Osteoblast (primary cell): ENCODE measurements around the gene BTG3. TPM values are rescaled to one million over a fixed set of nuclear protein-coding genes. Genes with fewer than 3 reads are reported as not detected.

Experiments used
- DNase-seq: peaks from one replicate; pipeline ENCODE4 v3.0.0; 2011; ENCODE audit warnings: low spot score, mixed read lengths; ENCODE audit not compliant: insufficient read length; ENCODE audit errors: missing footprints
- H2AFZ ChIP-seq: 2 replicates; pipeline ENCODE4 v1.6.0; 2011; ENCODE audit warnings: mild to moderate bottlenecking, low read length
- H3K27ac ChIP-seq: 2 replicates; pipeline ENCODE4 v1.5.1; 2011; ENCODE audit warnings: mild to moderate bottlenecking, low read depth, low read length, moderate library complexity
- H3K27me3 ChIP-seq: 2 replicates; pipeline ENCODE4 v1.6.0; 2012; ENCODE audit warnings: mild to moderate bottlenecking, control low read depth, inconsistent platforms, low read length, moderate library complexity; ENCODE audit not compliant: insufficient read depth
- H3K36me3 ChIP-seq: 2 replicates; pipeline ENCODE4 v1.5.1; 2011; ENCODE audit warnings: mild to moderate bottlenecking, low read length, control low read depth, moderate library complexity; ENCODE audit not compliant: insufficient read depth
- H3K4me1 ChIP-seq: 2 replicates; pipeline ENCODE4 v1.5.1; 2011; ENCODE audit warnings: mild to moderate bottlenecking, low read length, control low read depth, moderate library complexity; ENCODE audit not compliant: insufficient read depth
- H3K4me2 ChIP-seq: 2 replicates; pipeline ENCODE4 v1.6.0; 2011; ENCODE audit warnings: mild to moderate bottlenecking, low read length; ENCODE audit not compliant: insufficient read depth
- H3K4me3 ChIP-seq: fragments of 200-600 bp; sonication (generic); 3 replicates; pipeline ENCODE4 v1.5.1; 2012; ENCODE audit warnings: mild to moderate bottlenecking, low read length, inconsistent platforms; ENCODE audit not compliant: insufficient read depth
- H3K79me2 ChIP-seq: 2 replicates; pipeline ENCODE4 v1.6.0; 2012; ENCODE audit warnings: mild to moderate bottlenecking, low read length, control low read depth, inconsistent platforms; ENCODE audit not compliant: insufficient read depth
- H3K9me3 ChIP-seq: 2 replicates; pipeline ENCODE4 v1.5.1; 2011; ENCODE audit warnings: low read depth, low read length, control low read depth
- H4K20me1 ChIP-seq: 2 replicates; pipeline ENCODE4 v1.6.0; 2012; ENCODE audit warnings: mild to moderate bottlenecking, low read length, control low read depth; ENCODE audit not compliant: insufficient read depth
- CTCF ChIP-seq: IDR thresholded peaks from 2 replicates; pipeline ENCODE4 v1.5.1; 2011; ENCODE audit warnings: mild to moderate bottlenecking, low read depth, low read length, moderate library complexity; ENCODE audit errors: extremely low read depth
- total RNA-seq: library from RNA; depleted of rRNA; stranded (reverse); fragments of >200 nt; gene quantifications from 2 replicates; pipeline ENCODE4 v1.2.3, GENCODE V29; 2012

BTG3 gene
- total RNA-seq, 1 donor = 22.4 TPM

DNA sequence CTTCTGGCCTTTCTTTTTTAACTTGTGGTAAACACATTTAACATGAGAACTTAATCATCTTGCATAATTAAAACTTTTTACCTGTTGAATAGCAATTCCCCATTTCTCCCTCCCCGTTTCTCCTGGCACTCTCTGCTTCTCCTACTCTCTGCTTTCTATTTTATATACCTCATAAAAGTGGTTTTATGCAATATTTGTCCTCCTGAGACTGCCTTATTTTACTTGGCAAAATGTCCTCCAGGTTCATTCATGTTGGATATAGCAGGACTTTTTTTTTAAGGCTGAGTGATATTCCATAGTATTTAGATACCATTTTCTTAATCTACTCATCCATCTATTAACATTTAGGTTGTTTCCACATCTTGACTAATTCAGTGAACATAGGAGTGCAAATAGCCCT is 35.0 kb downstream of the BTG3 start:
- H3K79me2 ChIP-seq = no peaks in the 10 kb centered on the region
- no peak overlapping the region for H3K4me3 ChIP-seq
- TF ChIP-seq CTCF = no peak
- peaks cover 4% of the 10 kb centered on the region for H3K27me3 ChIP-seq
- H3K27ac ChIP-seq = no peak overlapping the region
- H3K36me3 ChIP-seq = no peaks in the 10 kb centered on the region
- no peak overlapping the region for H2AFZ ChIP-seq
- no peak for DNase-seq
- H3K9me3 ChIP-seq = no peaks in the 10 kb centered on the region
- no peaks in the 10 kb centered on the region for H4K20me1 ChIP-seq
- no peak overlapping the region for H3K4me2 ChIP-seq
- no peaks in the 10 kb centered on the region for H3K4me1 ChIP-seq

DNA sequence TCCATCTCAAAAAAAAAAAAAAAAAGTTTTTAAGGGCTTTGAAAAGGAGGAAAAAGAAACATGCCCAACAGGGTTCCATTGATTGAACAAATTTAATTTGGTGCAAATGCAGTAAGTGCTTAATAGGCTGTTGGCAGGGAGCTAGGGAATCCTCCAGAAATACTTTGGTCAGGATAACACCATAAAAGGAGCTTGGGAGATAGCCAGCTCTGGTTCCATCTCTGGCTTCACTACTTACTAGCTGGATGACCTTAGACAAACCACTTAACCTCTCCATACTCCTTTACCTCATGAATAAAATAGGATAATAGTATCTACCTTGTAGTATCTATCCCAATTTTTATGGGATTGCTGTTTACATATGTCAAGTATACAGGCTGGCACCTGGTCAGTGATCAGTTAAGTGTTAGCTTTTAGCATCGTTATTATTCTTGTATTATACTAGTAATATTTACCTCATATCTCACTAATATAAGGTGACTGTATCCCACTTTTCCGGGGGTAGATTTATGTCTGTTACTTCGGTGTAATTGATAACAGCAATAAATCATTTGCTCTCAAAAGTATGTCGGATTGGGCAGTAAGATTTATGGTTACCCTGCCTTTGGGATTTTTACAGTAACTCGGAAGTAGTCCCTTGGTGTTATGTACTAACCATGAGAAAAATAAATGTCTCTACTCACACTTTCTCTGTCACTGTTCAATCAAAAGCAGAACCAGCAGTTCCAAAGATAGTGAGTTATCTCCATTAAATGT is 36.4 kb downstream of the BTG3 start:
- H3K9me3 ChIP-seq = no peaks in the 10 kb centered on the region
- H3K4me1 ChIP-seq = no peaks in the 10 kb centered on the region
- H3K27me3 ChIP-seq = peaks cover 4% of the 10 kb centered on the region
- H2AFZ ChIP-seq = no peak overlapping the region
- no peaks in the 10 kb centered on the region for H3K36me3 ChIP-seq
- H3K79me2 ChIP-seq = no peaks in the 10 kb centered on the region
- no peak overlapping the region for H3K27ac ChIP-seq
- no peak overlapping the region for H3K4me3 ChIP-seq
- TF ChIP-seq CTCF = no peak
- peak; percentile 3 for DNase-seq
- H4K20me1 ChIP-seq = no peaks in the 10 kb centered on the region
- no peak overlapping the region for H3K4me2 ChIP-seq

- Histone ChIP-seq H3K79me2 (no peaks in the 10 kb centered on the region), H3K27me3 (peaks cover 10% of the 10 kb centered on the region), H3K9me3 (no peaks in the 10 kb centered on the region), H3K4me2 (no peak overlapping the region), H3K36me3 (no peaks in the 10 kb centered on the region), H3K4me3 (no peak overlapping the region), H3K27ac (no peak overlapping the region), H4K20me1 (no peaks in the 10 kb centered on the region), H2AFZ (no peak overlapping the region), H3K4me1 (no peaks in the 10 kb centered on the region)
- no peak for TF ChIP-seq CTCF
- no peak for DNase-seq
Observed at GRCh38 chr21:17575076-17575475, 37.6 kb downstream of the BTG3 start.

- no peak overlapping the region for H2AFZ ChIP-seq
- H3K4me1 ChIP-seq = no peaks in the 10 kb centered on the region
- H3K27me3 ChIP-seq = peaks cover 10% of the 10 kb centered on the region
- no peak for DNase-seq
- TF ChIP-seq CTCF = no peak
- no peak overlapping the region for H3K4me2 ChIP-seq
- no peaks in the 10 kb centered on the region for H3K9me3 ChIP-seq
- no peak overlapping the region for H3K4me3 ChIP-seq
- no peaks in the 10 kb centered on the region for H3K79me2 ChIP-seq
- no peak overlapping the region for H3K27ac ChIP-seq
- no peaks in the 10 kb centered on the region for H4K20me1 ChIP-seq
- H3K36me3 ChIP-seq = no peaks in the 10 kb centered on the region
Observed at GRCh38 chr21:17572431-17572830, 40.3 kb downstream of the BTG3 start.
